SU-DHL-6 (cell line): Measurements from ENCODE around the gene DIPK1A.

Experiments used
- CTCF ChIP-seq: fragments of 200-600 bp; sonication (generic); IDR thresholded peaks from one replicate; pipeline ENCODE4 v1.5.1; 2017; ENCODE audit warnings: antibody characterized with exemption, mild to moderate bottlenecking, low read length, moderate library complexity; ENCODE audit not compliant: insufficient read depth, poor library complexity, severe bottlenecking
- EZH2phosphoT487 ChIP-seq: fragments of 200-600 bp; sonication (generic), shearing (Covaris generic); conservative IDR thresholded peaks from 2 replicates; pipeline ENCODE4 v1.6.1; 2018; ENCODE audit warnings: mild to moderate bottlenecking, antibody characterized with exemption, low read length, moderate library complexity, mixed read lengths

- TF ChIP-seq CTCF (no peak), EZH2phosphoT487 (no peak)
These were observed 116.8 kb downstream of the DIPK1A start for GRCh38 chr1:92844439-92844838.
